ENCODE data around the gene TENM3. TPM values are rescaled to one million over a fixed set of nuclear protein-coding genes. Genes with fewer than 3 reads are reported as not detected.
A peak's percentile ranks its signal among the peaks of the same experiment; 100 is the strongest.

TENM3 gene
- total RNA-seq, 1 experiment from 2014 or later: 34.1 TPM

DNA sequence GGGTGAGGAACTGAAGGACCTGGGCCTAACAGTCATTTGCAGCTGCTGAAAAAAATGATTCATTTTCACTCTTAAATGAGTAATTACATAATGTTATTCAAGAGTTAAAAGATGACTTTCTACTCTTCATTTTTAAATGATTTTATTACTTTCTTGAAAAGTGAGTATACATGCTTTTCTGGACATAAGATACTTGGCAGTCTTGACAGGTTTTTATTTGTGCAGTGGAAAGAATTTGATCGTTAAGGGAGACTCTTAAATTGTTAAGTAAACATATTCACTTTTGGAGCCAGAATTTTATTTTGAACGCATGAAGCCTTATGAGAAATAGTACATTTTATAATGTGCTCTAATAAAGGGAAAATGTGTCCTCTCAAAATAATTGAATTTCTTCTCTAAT lies 245.7 kb downstream of the TENM3 start:
- H3K4me3 Mint-ChIP-seq (ENCODE audit: unreplicated experiment): no peak overlapping the region
- peaks cover 7% of the 10 kb centered on the region for H3K4me1 Mint-ChIP-seq (ENCODE audit: insufficient read depth, unreplicated experiment)
- ChIA-PET POLR2A (interaction anchor here (0.9 kb wide), 1 partner anchor 14 kb away, joined by 3 read pairs; no protein-coding TSS in a partner anchor), CTCF (interaction anchor here (0.8 kb wide), 1 partner anchor 817 kb away, joined by 3 read pairs; no protein-coding TSS in a partner anchor)
- no peaks in the 10 kb centered on the region for H3K27me3 Mint-ChIP-seq (ENCODE audit: insufficient read depth, unreplicated experiment)
- no peaks in the 10 kb centered on the region for H3K36me3 Mint-ChIP-seq (ENCODE audit: insufficient read depth, unreplicated experiment)
- DNase-seq (ENCODE audit: unreplicated experiment): no peak
- H3K9me3 Mint-ChIP-seq (ENCODE audit: unreplicated experiment): peaks cover 8% of the 10 kb centered on the region
- no peak overlapping the region for H3K27ac Mint-ChIP-seq (ENCODE audit: low read depth, unreplicated experiment)
- TF ChIP-seq, protein P1, sequence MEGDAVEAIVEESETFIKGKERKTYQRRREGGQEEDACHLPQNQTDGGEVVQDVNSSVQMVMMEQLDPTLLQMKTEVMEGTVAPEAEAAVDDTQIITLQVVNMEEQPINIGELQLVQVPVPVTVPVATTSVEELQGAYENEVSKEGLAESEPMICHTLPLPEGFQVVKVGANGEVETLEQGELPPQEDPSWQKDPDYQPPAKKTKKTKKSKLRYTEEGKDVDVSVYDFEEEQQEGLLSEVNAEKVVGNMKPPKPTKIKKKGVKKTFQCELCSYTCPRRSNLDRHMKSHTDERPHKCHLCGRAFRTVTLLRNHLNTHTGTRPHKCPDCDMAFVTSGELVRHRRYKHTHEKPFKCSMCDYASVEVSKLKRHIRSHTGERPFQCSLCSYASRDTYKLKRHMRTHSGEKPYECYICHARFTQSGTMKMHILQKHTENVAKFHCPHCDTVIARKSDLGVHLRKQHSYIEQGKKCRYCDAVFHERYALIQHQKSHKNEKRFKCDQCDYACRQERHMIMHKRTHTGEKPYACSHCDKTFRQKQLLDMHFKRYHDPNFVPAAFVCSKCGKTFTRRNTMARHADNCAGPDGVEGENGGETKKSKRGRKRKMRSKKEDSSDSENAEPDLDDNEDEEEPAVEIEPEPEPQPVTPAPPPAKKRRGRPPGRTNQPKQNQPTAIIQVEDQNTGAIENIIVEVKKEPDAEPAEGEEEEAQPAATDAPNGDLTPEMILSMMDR (IDR thresholded peaks at IDR 0.05; ENCODE audit: unreplicated experiment): no peak
- no TSS peak for BruUV-seq (replicated peaks)
- intact Hi-C loops (cut with micrococcal nuclease): no loop called here

DNA sequence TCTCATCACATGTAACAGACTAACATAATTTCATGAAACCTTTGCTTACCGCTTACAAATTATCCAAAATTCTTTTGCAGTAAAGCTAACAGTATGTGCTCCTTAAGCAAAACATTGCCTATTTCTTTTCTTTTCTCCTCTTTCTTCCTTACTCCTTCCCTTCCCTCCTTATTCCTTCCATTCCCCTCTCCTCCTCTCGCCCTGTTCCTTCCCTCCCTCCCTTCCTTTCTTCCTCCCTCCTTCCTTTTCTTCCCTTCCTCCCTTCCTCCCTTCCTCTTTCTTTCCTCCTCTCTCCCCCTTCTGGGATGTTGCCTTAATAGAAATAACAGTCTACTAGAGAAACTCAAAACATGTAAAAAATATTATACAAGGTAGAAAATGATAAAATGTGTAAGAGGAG lies 246.4 kb downstream of the TENM3 start:
- H3K27me3 Mint-ChIP-seq (ENCODE audit: insufficient read depth, unreplicated experiment): no peaks in the 10 kb centered on the region

DNA sequence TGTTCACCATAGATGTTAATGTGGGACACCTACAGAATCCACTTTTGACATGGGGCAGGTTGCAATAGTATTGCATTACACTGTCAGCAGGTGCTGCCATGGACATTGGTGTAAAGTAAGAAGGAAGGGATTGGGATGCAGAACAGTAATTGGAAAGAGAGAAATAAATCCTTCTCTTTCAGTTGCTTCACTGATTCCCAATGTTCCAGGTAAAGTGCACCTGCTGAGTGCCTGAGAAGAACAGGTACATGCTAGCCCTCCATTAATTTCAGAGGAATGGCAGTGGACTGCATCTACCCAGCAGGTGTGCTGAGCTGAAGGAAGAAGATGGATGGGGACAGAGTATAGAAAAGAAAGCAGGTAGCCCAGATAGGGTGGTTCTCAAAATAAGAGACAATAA lies 248.5 kb downstream of the TENM3 start:
- TF ChIP-seq, protein P1 (IDR thresholded peaks at IDR 0.05; ENCODE audit: unreplicated experiment): no peak
- ChIA-PET CTCF (interaction anchor here (0.6 to 1.6 kb wide), 4 partner anchors 12 to 111 kb away, joined by 3 read pairs; no protein-coding TSS in a partner anchor), POLR2A (interaction anchor here (0.5 to 1.0 kb wide), 2 partner anchors 88 to 565 kb away, joined by 3 read pairs; no protein-coding TSS in a partner anchor)
- BruUV-seq (replicated peaks): no TSS peak
- Mint-ChIP-seq H3K27ac (ENCODE audit: low read depth, unreplicated experiment) (no peak overlapping the region), H3K9me3 (ENCODE audit: unreplicated experiment) (no peaks in the 10 kb centered on the region), H3K27me3 (ENCODE audit: insufficient read depth, unreplicated experiment) (no peaks in the 10 kb centered on the region), H3K36me3 (ENCODE audit: insufficient read depth, unreplicated experiment) (no peaks in the 10 kb centered on the region), H3K4me3 (ENCODE audit: unreplicated experiment) (no peak overlapping the region), H3K4me1 (ENCODE audit: insufficient read depth, unreplicated experiment) (peaks cover 7% of the 10 kb centered on the region)
- DNase-seq (ENCODE audit: unreplicated experiment): no peak
- intact Hi-C loops (cut with micrococcal nuclease): no loop called here

More for the DNA sequence above, 246.4 kb downstream of the TENM3 start:
- no TSS peak for BruUV-seq (replicated peaks)
- intact Hi-C loops (cut with micrococcal nuclease): no loop called here
- ChIA-PET POLR2A (no interaction called here), CTCF (interaction anchor here (0.8 kb wide), 1 partner anchor 818 kb away, joined by 3 read pairs; no protein-coding TSS in a partner anchor)
- H3K9me3 Mint-ChIP-seq (ENCODE audit: unreplicated experiment): peaks cover 8% of the 10 kb centered on the region
- peaks cover 7% of the 10 kb centered on the region for H3K4me1 Mint-ChIP-seq (ENCODE audit: insufficient read depth, unreplicated experiment)
- no peak for DNase-seq (ENCODE audit: unreplicated experiment)
- TF ChIP-seq, protein P1 (IDR thresholded peaks at IDR 0.05; ENCODE audit: unreplicated experiment): no peak
- H3K27ac Mint-ChIP-seq (ENCODE audit: low read depth, unreplicated experiment): no peak overlapping the region
- H3K36me3 Mint-ChIP-seq (ENCODE audit: insufficient read depth, unreplicated experiment): no peaks in the 10 kb centered on the region
- no peak overlapping the region for H3K4me3 Mint-ChIP-seq (ENCODE audit: unreplicated experiment)

DNA sequence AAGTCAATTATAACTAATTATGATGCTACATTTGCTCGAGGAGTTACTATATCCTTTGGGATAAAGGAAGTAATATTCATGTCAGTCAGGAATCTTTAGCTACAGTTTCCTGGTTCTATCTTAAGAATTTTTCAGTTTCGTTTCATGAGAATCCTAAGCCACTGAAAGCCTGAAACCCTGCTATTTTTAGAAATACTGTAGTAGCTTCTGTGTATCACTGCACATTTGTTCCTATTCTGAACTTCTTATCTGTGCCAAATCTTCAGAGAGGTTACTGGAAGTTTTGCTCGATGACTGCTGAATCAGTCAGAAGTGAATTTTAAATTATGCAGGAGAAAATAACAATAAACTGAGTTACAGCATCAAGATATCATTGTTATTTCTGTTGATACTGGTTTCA lies 249.2 kb downstream of the TENM3 start:
- Mint-ChIP-seq H3K4me1 (ENCODE audit: insufficient read depth, unreplicated experiment) (peaks cover 7% of the 10 kb centered on the region), H3K36me3 (ENCODE audit: insufficient read depth, unreplicated experiment) (no peaks in the 10 kb centered on the region), H3K4me3 (ENCODE audit: unreplicated experiment) (peak overlapping the region; percentile 48), H3K27me3 (ENCODE audit: insufficient read depth, unreplicated experiment) (no peaks in the 10 kb centered on the region), H3K27ac (ENCODE audit: low read depth, unreplicated experiment) (no peak overlapping the region), H3K9me3 (ENCODE audit: unreplicated experiment) (no peaks in the 10 kb centered on the region)
- TF ChIP-seq, protein P1 (IDR thresholded peaks at IDR 0.05; ENCODE audit: unreplicated experiment): no peak
- CTCF ChIA-PET: interaction anchor here (0.6 to 1.6 kb wide), 2 partner anchors 13 to 18 kb away, joined by 3 read pairs; no protein-coding TSS in a partner anchor
- intact Hi-C loops (cut with micrococcal nuclease): no loop called here
- BruUV-seq (replicated peaks): no TSS peak
- peak; percentile 9 for DNase-seq (ENCODE audit: unreplicated experiment)
- POLR2A ChIA-PET: interaction anchor here (1.0 kb wide), 1 partner anchor 87 kb away, joined by 3 read pairs; no protein-coding TSS in a partner anchor
